IMR-90 (cell line): Measurements from ENCODE around the gene CCPG1. TPM values are rescaled to one million over a fixed set of nuclear protein-coding genes. Genes with fewer than 3 reads are reported as not detected.

ENCODE experiments used
- ATAC-seq: fragments of 200-7000 bp; cut with Tn5 transposase; 2 replicates; pipeline ENCODE4 v1.9.1; 2020; ENCODE audit warnings: low read depth, mild to moderate bottlenecking, moderate library complexity
- BruUV-seq: library from RNA; stranded (reverse); fragments of 400-500 nt; replicated peaks from 2 replicates; lab custom pipeline; 2021; lab: Mats Ljungman, UMichigan
- CTCF ChIA-PET: fragments of 300-600 bp; formaldehyde crosslinking; extraction: SDS; loops from one replicate; lab custom pipeline; 2021; ENCODE audit warnings: antibody characterized with exemption; lab: Yijun Ruan, JAX
- POLR2A ChIA-PET: fragments of 300-600 bp; sonication (Branson Sonifier 250); formaldehyde crosslinking; loops from one replicate; lab custom pipeline; 2022; ENCODE audit warnings: antibody characterized with exemption; ENCODE audit not compliant: unreplicated experiment; lab: Charles Lee
- DNase-seq: peaks from one replicate; pipeline ENCODE4 v3.0.0; 2013
- H2AFZ ChIP-seq: replicated peaks from 2 replicates; pipeline ENCODE3; 2013; ENCODE audit warnings: low read length, mild to moderate bottlenecking; ENCODE audit not compliant: poor library complexity
- H2AK5ac ChIP-seq: 2 replicates; pipeline ENCODE4 v1.6.1; 2013; ENCODE audit warnings: low read depth, low read length, inconsistent platforms
- H2AK9ac ChIP-seq: replicated peaks from 2 replicates; pipeline ENCODE3; 2013; ENCODE audit warnings: mild to moderate bottlenecking, low read depth, low read length, moderate library complexity; ENCODE audit not compliant: poor library complexity
- H2BK120ac ChIP-seq: 2 replicates; pipeline ENCODE4 v1.6.1; 2013; ENCODE audit warnings: low read depth, low read length, inconsistent platforms
- H2BK15ac ChIP-seq: 3 replicates; pipeline ENCODE4 v1.6.1; 2013; ENCODE audit warnings: low read depth, low read length, inconsistent platforms
- H2BK20ac ChIP-seq: 2 replicates; pipeline ENCODE4 v1.6.1; 2013; ENCODE audit warnings: low read depth, mild to moderate bottlenecking, inconsistent platforms, low read length, moderate library complexity
- H2BK5ac ChIP-seq: 2 replicates; pipeline ENCODE4 v1.6.1; 2013; ENCODE audit warnings: mild to moderate bottlenecking, low read depth, low read length, inconsistent platforms; ENCODE audit not compliant: poor library complexity, severe bottlenecking
- H3K14ac ChIP-seq: replicated peaks from 2 replicates; pipeline ENCODE4 v1.6.1; 2013; ENCODE audit warnings: low read depth, low read length, inconsistent platforms
- H3K18ac ChIP-seq: 2 replicates; pipeline ENCODE4 v1.6.1; 2013; ENCODE audit warnings: low read depth, low read length, control low read depth
- H3K23ac ChIP-seq: 2 replicates; pipeline ENCODE4 v1.6.1; 2013; ENCODE audit warnings: low read depth, low read length, inconsistent platforms
- H3K27ac ChIP-seq: 2 replicates; pipeline ENCODE4 v1.5.1; 2013; ENCODE audit warnings: mild to moderate bottlenecking, control low read depth, low read length; ENCODE audit not compliant: insufficient read depth
- H3K27me3 ChIP-seq: 2 replicates; pipeline ENCODE4 v1.6.1; 2013; ENCODE audit warnings: low read length; ENCODE audit not compliant: control insufficient read depth, insufficient read depth
- H3K36me3 ChIP-seq: 2 replicates; pipeline ENCODE4 v1.6.1; 2013; ENCODE audit warnings: low read length, mixed read lengths; ENCODE audit not compliant: control insufficient read depth, insufficient read depth
- H3K4ac ChIP-seq: 2 replicates; pipeline ENCODE4 v1.6.1; 2013; ENCODE audit warnings: low read depth, low read length, inconsistent platforms
- H3K4me1 ChIP-seq: 2 replicates; pipeline ENCODE4 v1.6.1; 2013; ENCODE audit warnings: low read length, mixed read lengths; ENCODE audit not compliant: control insufficient read depth, insufficient read depth
- H3K4me2 ChIP-seq: 2 replicates; pipeline ENCODE4 v1.6.1; 2013; ENCODE audit warnings: low read depth, mild to moderate bottlenecking, control low read depth, low read length, moderate library complexity
- H3K4me3 ChIP-seq: 2 replicates; pipeline ENCODE4 v1.5.1; 2013; ENCODE audit warnings: low read depth, mild to moderate bottlenecking, control low read depth, low read length, moderate library complexity; ENCODE audit not compliant: insufficient read depth
- H3K56ac ChIP-seq: 2 replicates; pipeline ENCODE4 v1.6.1; 2013; ENCODE audit warnings: low read length, inconsistent platforms; ENCODE audit not compliant: insufficient read depth; ENCODE audit errors: extremely low read depth
- H3K79me1 ChIP-seq, 2 experiments: 2 replicates each; pipeline ENCODE4 v1.6.1; 2013; ENCODE audit warnings: low read length in 2 of 2, inconsistent platforms in 1 of 2, low read depth in 1 of 2
- H3K9ac ChIP-seq: 2 replicates; pipeline ENCODE4 v1.6.1; 2013; ENCODE audit warnings: low read depth, low read length, control low read depth
- H3K9me1 ChIP-seq: 2 replicates; pipeline ENCODE4 v1.6.1; 2013; ENCODE audit warnings: low read length, inconsistent platforms; ENCODE audit not compliant: insufficient read depth
- H3K9me3 ChIP-seq: 2 replicates; pipeline ENCODE4 v1.6.1; 2013; ENCODE audit warnings: low read length; ENCODE audit not compliant: control insufficient read depth, insufficient read depth
- H4K20me1 ChIP-seq: 2 replicates; pipeline ENCODE4 v1.6.1; 2013; ENCODE audit warnings: low read length, inconsistent platforms; ENCODE audit not compliant: insufficient read depth
- H4K5ac ChIP-seq: 2 replicates; pipeline ENCODE4 v1.6.1; 2013; ENCODE audit warnings: mild to moderate bottlenecking, low read depth, low read length, control low read depth
- H4K8ac ChIP-seq, 2 experiments: 2 replicates each; pipeline ENCODE4 v1.6.1; 2013; ENCODE audit warnings: low read depth in 2 of 2, low read length in 2 of 2, control low read depth in 1 of 2, inconsistent platforms in 1 of 2
- H4K91ac ChIP-seq: 2 replicates; pipeline ENCODE4 v1.6.1; 2013; ENCODE audit warnings: low read depth, low read length, inconsistent platforms; ENCODE audit not compliant: insufficient read depth
- BHLHE40 ChIP-seq: fragments of 150-350 bp; IDR thresholded peaks from 2 replicates; pipeline ENCODE4 v1.6.1; 2016; ENCODE audit warnings: mild to moderate bottlenecking, low read depth, low read length
- CEBPB ChIP-seq: IDR thresholded peaks from 2 replicates; pipeline ENCODE4 v1.6.1; 2012; ENCODE audit warnings: low read depth, low read length, improper control_type of control experiment
- CHD1 ChIP-seq: IDR thresholded peaks from 2 replicates; pipeline ENCODE4 v1.6.1; 2012; ENCODE audit warnings: low read depth, low read length, improper control_type of control experiment
- FOS ChIP-seq: fragments of 150-350 bp; IDR thresholded peaks from 2 replicates; pipeline ENCODE4 v1.6.1; 2016; ENCODE audit warnings: low read depth, low read length
- NFE2L2 ChIP-seq: fragments of 150-350 bp; IDR thresholded peaks from 2 replicates; pipeline ENCODE4 v1.6.1; 2016; ENCODE audit warnings: low read depth, mild to moderate bottlenecking, low read length
- RAD21 ChIP-seq: IDR thresholded peaks from 2 replicates; pipeline ENCODE4 v1.6.1; 2012; ENCODE audit warnings: low read length, improper control_type of control experiment
- RCOR1 ChIP-seq: IDR thresholded peaks from 2 replicates; pipeline ENCODE4 v1.6.1; 2012; ENCODE audit warnings: mild to moderate bottlenecking, low read length, improper control_type of control experiment; ENCODE audit not compliant: insufficient replicate concordance
- RFX5 ChIP-seq: IDR thresholded peaks from 2 replicates; pipeline ENCODE4 v1.8.0; 2012; ENCODE audit warnings: low read depth, mild to moderate bottlenecking, low read length, moderate library complexity
- SMC3 ChIP-seq: fragments of 150-350 bp; IDR thresholded peaks from 2 replicates; pipeline ENCODE4 v1.6.1; 2016; ENCODE audit warnings: low read depth, mild to moderate bottlenecking, antibody characterized with exemption, low read length, moderate library complexity
- WGBS, 2 experiments: methylation state at CpG; one replicate each; pipeline versions ENCODE4 v1.1.5 to v1.1.7; 2013; ENCODE audit warnings: missing lambda C conversion rate in 2 of 2; ENCODE audit not compliant: insufficient read length in 1 of 2; ENCODE audit errors: extremely low coverage in 2 of 2; 5-methylcytosine and 5-hydroxymethylcytosine counted together
- dilution Hi-C: fragments of 300-500 bp; cut with HindIII; formaldehyde crosslinking; loops from one replicate; pipeline ENCODE4 v1.14.3; 2018; ENCODE audit warnings: low sequenced_read_pairs; ENCODE audit not compliant: unreplicated experiment
- in situ Hi-C: fragments of 300-500 bp; cut with MboI; formaldehyde crosslinking; loops from 3 replicates; pipeline ENCODE4 v1.14.3; 2019; ENCODE audit warnings: low sequenced_read_pairs, inconsistent platforms, mixed read lengths
- intact Hi-C: fragments of 100-400 bp; cut with micrococcal nuclease; formaldehyde crosslinking; loops from 2 replicates; pipeline ENCODE4 v1.10.0; 2022
- polyA plus RNA-seq, 3 experiments: library from polyadenylated mRNA; depleted of rRNA; stranded (reverse); fragments of >200 nt; gene quantifications; 2 replicates each; pipeline ENCODE4 v1.2.3, GENCODE V29; 2012; ENCODE audit warnings: low replicate concordance in 1 of 3
- total RNA-seq: library from RNA; depleted of rRNA; stranded (reverse); fragments of >200 nt; gene quantifications from 2 replicates; pipeline ENCODE4 v1.2.3, GENCODE V29; 2012

Gene CCPG1
- total and polyA plus RNA-seq, 2 of the 4 experiments (the other 2 are of a cell fraction), result 11.4 to 14.3 TPM

DNA sequence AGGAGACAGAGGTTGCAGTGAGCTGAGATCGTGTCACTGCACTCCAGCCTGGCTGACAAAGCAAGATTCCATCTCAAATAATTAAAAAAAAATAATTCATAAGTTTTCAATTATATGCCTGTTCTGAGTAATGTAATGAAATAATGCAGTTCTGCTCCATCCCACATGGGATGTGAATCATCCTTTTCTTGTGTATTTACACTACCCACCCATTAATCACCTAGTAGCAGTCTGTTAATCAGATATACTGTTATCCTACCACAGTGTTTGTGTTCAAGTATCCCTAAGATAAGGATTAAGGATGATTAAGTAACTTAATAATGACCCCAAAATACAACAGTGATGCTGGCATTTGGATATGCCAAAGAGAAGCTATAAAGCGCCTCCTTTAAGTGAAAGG, 50.4 kb downstream of the CCPG1 start:
- no peak overlapping the region for H3K14ac ChIP-seq
- peak; percentile 82 for DNase-seq

More for the DNA sequence above, 50.4 kb downstream of the CCPG1 start:
- Histone ChIP-seq H3K9me3 (no peaks in the 10 kb centered on the region), H3K27me3 (no peaks in the 10 kb centered on the region; the same call in 1 of the 2 replicates), H2AK5ac (no peak overlapping the region), H3K4me3 (no peak overlapping the region), H2BK20ac (no peak overlapping the region), H3K79me1 (no peaks in the 10 kb centered on the region), H2AFZ (no peak overlapping the region), H3K23ac (no peak overlapping the region), H3K9me1 (no peaks in the 10 kb centered on the region), H4K8ac (no peak overlapping the region), H3K4me2 (no peak overlapping the region), H3K56ac (no peak overlapping the region), H2BK120ac (no peak overlapping the region), H3K27ac (no peak overlapping the region), H3K36me3 (no peaks in the 10 kb centered on the region), H4K20me1 (no peaks in the 10 kb centered on the region), H2BK5ac (no peak overlapping the region), H3K4me1 (peaks cover 5% of the 10 kb centered on the region), H4K91ac (no peak overlapping the region), H3K18ac (no peak overlapping the region), H2BK15ac (no peak overlapping the region), H3K4ac (no peak overlapping the region), H3K9ac (no peak overlapping the region), H4K5ac (no peak overlapping the region), H2AK9ac (no peak overlapping the region)
- ATAC-seq, result peak; percentile 96
- intact Hi-C loops, result no loop called here
- TF ChIP-seq CHD1 (no peak), NFE2L2 (no peak), SMC3 (no peak), FOS (peak; percentile 57; the same call in 1 of the 2 replicates), BHLHE40 (peak; percentile 18; the same call in 1 of the 2 replicates), RAD21 (no peak), RCOR1 (peak; percentile 18), CEBPB (no peak), RFX5 (no peak)
- no TSS peak for BruUV-seq
- dilution Hi-C loops, result no loop called here
- ChIA-PET POLR2A (no interaction called here), CTCF (no interaction called here)
- in situ Hi-C loops, result no loop called here
- no CpG with 5 or more reads among the region's 2 CpGs for WGBS, 2 experiments
